Neuronal stem cell (in vitro differentiated cells): ENCODE data around the gene TMEM198.

ENCODE experiments used
- DNase-seq: peaks from one replicate; pipeline ENCODE4 v3.0.0-alpha.2; 2013; ENCODE audit warnings: low spot score
- H2AFZ ChIP-seq: one replicate; pipeline ENCODE4 v1.6.1; 2013; ENCODE audit warnings: mild to moderate bottlenecking, low read length, inconsistent platforms
- H2AK5ac ChIP-seq: 2 replicates; pipeline ENCODE4 v1.6.1; 2013; ENCODE audit warnings: low read depth, mild to moderate bottlenecking, inconsistent platforms, low read length, moderate library complexity, mixed read lengths
- H2BK120ac ChIP-seq: 2 replicates; pipeline ENCODE4 v1.6.1; 2013; ENCODE audit warnings: low read depth, mild to moderate bottlenecking, inconsistent platforms, low read length, moderate library complexity, mixed read lengths
- H2BK12ac ChIP-seq: one replicate; pipeline ENCODE4 v1.6.1; 2013; ENCODE audit warnings: low read length, inconsistent platforms
- H2BK15ac ChIP-seq: 2 replicates; pipeline ENCODE4 v1.6.1; 2013; ENCODE audit warnings: mild to moderate bottlenecking, low read length, inconsistent platforms, mixed read lengths
- H2BK5ac ChIP-seq: one replicate; pipeline ENCODE4 v1.6.1; 2013; ENCODE audit warnings: inconsistent platforms, mild to moderate bottlenecking, low read length, moderate library complexity
- H3K14ac ChIP-seq: one replicate; pipeline ENCODE4 v1.6.1; 2013; ENCODE audit warnings: low read length, inconsistent platforms
- H3K18ac ChIP-seq: 2 replicates; pipeline ENCODE4 v1.6.1; 2013; ENCODE audit warnings: low read length, inconsistent platforms
- H3K23ac ChIP-seq: 2 replicates; pipeline ENCODE4 v1.6.1; 2013; ENCODE audit warnings: low read depth, mild to moderate bottlenecking, mixed read lengths, low read length, inconsistent platforms; ENCODE audit not compliant: poor library complexity
- H3K27ac ChIP-seq: replicated peaks from 3 replicates; pipeline ENCODE4 v1.5.1; 2013; ENCODE audit warnings: low read length, inconsistent platforms
- H3K27me3 ChIP-seq, 3 experiments: 2 replicates each; pipeline ENCODE4 v1.6.1; 2013; ENCODE audit warnings: low read length in 3 of 3, mild to moderate bottlenecking in 2 of 3, inconsistent platforms in 1 of 3, low read depth in 1 of 3, mixed read lengths in 1 of 3, moderate library complexity in 1 of 3; ENCODE audit not compliant: control insufficient read depth in 3 of 3, insufficient read depth in 3 of 3
- H3K36me3 ChIP-seq, 2 donors: replicated peaks in 1 of 2; 2 replicates each; pipeline ENCODE4 v1.6.1; 2013; ENCODE audit warnings: low read length in 2 of 2; ENCODE audit not compliant: control insufficient read depth in 2 of 2, insufficient read depth in 2 of 2
- H3K4ac ChIP-seq: 2 replicates; pipeline ENCODE4 v1.6.1; 2013; ENCODE audit warnings: inconsistent platforms, mild to moderate bottlenecking, low read length, moderate library complexity
- H3K4me1 ChIP-seq, 2 donors: 1 replicate in 1 of 2; 2 replicates in 1 of 2; pipeline ENCODE4 v1.6.1; 2013; ENCODE audit warnings: low read length in 2 of 2, low read depth in 1 of 2; ENCODE audit not compliant: control insufficient read depth in 2 of 2, insufficient read depth in 1 of 2
- H3K4me2 ChIP-seq: one replicate; pipeline ENCODE4 v1.6.1; 2013; ENCODE audit warnings: mild to moderate bottlenecking, low read length, inconsistent platforms; ENCODE audit not compliant: insufficient read depth, poor library complexity, severe bottlenecking
- H3K4me3 ChIP-seq, 2 donors: 2 replicates each; pipeline ENCODE4 v1.5.1; 2013; ENCODE audit warnings: low read length in 2 of 2, mild to moderate bottlenecking in 2 of 2, inconsistent platforms in 1 of 2, moderate library complexity in 1 of 2
- H3K79me1 ChIP-seq: one replicate; pipeline ENCODE4 v1.6.1; 2013; ENCODE audit warnings: low read depth, mild to moderate bottlenecking, inconsistent platforms, low read length, moderate library complexity
- H3K9ac ChIP-seq: one replicate; pipeline ENCODE4 v1.6.1; 2013; ENCODE audit warnings: mild to moderate bottlenecking, low read depth, low read length, inconsistent platforms; ENCODE audit not compliant: poor library complexity
- H3K9me3 ChIP-seq, 2 donors: replicated peaks in 1 of 2; 2 replicates each; pipeline versions ENCODE3 to v1.6.1; 2013; ENCODE audit warnings: low read length in 2 of 2, mild to moderate bottlenecking in 2 of 2, inconsistent platforms in 1 of 2, low read depth in 1 of 2, mixed read lengths in 1 of 2, moderate library complexity in 1 of 2; ENCODE audit not compliant: control insufficient read depth in 2 of 2, insufficient read depth in 1 of 2
- H4K8ac ChIP-seq: one replicate; pipeline ENCODE4 v1.6.1; 2013; ENCODE audit warnings: low read depth, mild to moderate bottlenecking, inconsistent platforms, low read length, moderate library complexity
- H4K91ac ChIP-seq: one replicate; pipeline ENCODE4 v1.6.1; 2013; ENCODE audit warnings: low read length, low read depth, mild to moderate bottlenecking, inconsistent platforms; ENCODE audit not compliant: poor library complexity
- WGBS, 2 donors: extraction: QIAGEN DNeasy Blood & Tissue Kit; methylation state at CpG; one replicate each; pipeline ENCODE4 v1.1.7; 2013; ENCODE audit warnings: missing lambda C conversion rate in 2 of 2, mixed read lengths in 1 of 2; ENCODE audit not compliant: insufficient read length in 2 of 2, insufficient replicate concordance in 1 of 2; ENCODE audit errors: extremely low coverage in 2 of 2; 5-methylcytosine and 5-hydroxymethylcytosine counted together

TMEM198 gene

DNA sequence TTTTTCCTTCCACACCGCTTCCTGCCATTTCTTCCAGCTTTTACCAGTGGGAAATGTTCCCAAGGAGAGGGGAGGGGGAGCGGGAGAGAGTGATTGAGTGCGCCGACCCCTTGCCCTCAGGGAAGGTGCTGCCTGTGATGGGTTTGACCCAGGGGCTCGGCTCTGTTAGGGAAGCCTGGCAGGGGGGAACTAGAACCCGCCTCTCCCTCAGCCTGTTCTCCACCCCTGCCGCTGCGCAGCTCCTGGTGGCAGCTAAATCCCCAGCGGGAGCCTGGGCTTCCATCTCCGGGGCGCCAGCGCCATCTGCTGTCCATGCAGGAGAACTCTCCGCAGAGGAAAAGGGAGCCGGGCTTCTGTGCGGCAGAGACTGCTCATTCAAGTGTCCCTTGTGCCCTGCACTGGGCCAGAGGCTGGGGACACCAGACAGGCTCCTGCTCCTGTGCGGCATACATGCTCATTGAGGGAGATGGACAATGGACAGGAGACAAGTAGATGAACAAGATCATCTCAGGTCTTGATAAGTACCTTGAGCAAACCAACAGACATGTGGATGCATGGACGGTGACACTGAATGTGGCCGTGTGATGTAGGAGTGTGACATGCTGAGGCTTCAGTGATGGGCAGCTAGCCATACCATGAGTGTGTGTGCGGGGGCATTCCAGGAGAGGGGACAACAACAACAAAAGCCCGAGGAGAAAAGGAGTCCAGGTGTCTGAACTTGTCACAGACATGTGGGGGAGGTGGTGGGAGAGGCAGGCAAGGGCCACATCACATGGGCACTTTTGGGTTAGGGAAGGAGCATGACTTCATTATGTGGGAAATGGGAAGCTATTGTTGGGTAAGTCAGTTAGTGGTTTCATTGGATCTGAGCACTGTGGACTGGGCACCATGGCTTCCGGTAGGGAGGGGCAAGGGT, 13.5 kb upstream of the TMEM198 start:
- no peak overlapping the region for H3K4me3 ChIP-seq
- no peak overlapping the region for H4K91ac ChIP-seq
- H2BK15ac ChIP-seq = no peak overlapping the region
- no peak overlapping the region for H3K9ac ChIP-seq
- no peaks in the 10 kb centered on the region for H3K79me1 ChIP-seq
- no peak overlapping the region for H3K18ac ChIP-seq
- H3K23ac ChIP-seq = no peak overlapping the region
- DNase-seq = peak; percentile 82
- H3K27me3 ChIP-seq = peaks cover 0 to 76% (median 19%) of the 10 kb centered on the region in 3 experiments
- WGBS, 2 donors = no CpG with 5 or more reads among the region's 21 CpGs
- H2AFZ ChIP-seq = peak overlapping the region; percentile 68
- no peaks in the 10 kb centered on the region for H3K36me3 ChIP-seq
- H2AK5ac ChIP-seq = no peak overlapping the region
- H2BK5ac ChIP-seq = no peak overlapping the region
- H2BK12ac ChIP-seq = no peak overlapping the region
- no peak overlapping the region for H4K8ac ChIP-seq
- no peak overlapping the region for H3K27ac ChIP-seq
- peak overlapping the region; percentile 30 for H3K4me2 ChIP-seq
- H3K14ac ChIP-seq = no peak overlapping the region
- no peaks in the 10 kb centered on the region for H3K9me3 ChIP-seq
- no peak overlapping the region for H3K4ac ChIP-seq
- H3K4me1 ChIP-seq = peaks cover 23 to 27% of the 10 kb centered on the region in 2 donors
- no peak overlapping the region for H2BK120ac ChIP-seq

DNA sequence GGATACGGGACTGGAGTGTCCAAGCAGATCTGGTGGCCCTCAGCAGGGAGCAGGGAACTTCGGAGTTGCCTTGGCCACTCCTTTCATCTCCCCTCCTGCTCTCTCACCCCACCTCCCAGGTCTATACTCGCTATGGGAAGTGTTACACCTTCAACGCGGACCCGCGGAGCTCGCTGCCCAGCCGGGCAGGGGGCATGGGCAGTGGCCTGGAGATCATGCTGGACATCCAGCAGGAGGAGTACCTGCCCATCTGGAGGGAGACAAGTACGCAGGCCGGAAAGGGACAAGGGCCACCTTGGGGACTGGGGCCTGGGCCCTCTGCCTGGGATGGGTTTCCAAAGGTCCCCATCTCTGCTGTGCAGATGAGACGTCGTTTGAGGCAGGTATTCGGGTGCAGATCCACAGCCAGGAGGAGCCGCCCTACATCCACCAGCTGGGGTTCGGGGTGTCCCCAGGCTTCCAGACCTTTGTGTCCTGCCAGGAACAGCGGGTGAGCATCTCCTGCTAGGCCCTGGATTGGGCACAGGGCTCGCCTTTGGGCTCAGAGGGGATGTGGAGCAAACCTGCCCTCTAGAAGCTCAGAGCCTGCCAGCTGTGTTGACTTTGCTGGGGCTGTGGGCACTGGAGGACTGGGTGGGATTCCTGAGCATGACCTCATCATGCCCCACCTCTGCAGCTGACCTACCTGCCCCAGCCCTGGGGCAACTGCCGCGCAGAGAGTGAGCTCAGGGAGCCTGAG, 12.0 kb upstream of the TMEM198 start:
- no peak overlapping the region for H2BK12ac ChIP-seq
- no peak overlapping the region for H4K8ac ChIP-seq
- no peaks in the 10 kb centered on the region for H3K36me3 ChIP-seq
- peaks cover 0 to 71% (median 19%) of the 10 kb centered on the region in 3 experiments for H3K27me3 ChIP-seq
- no peak overlapping the region for H3K18ac ChIP-seq
- no CpG with 5 or more reads among the region's 20 CpGs for WGBS, 2 donors
- no peak overlapping the region for H3K14ac ChIP-seq
- H3K23ac ChIP-seq = no peak overlapping the region
- no peak overlapping the region for H4K91ac ChIP-seq
- no peak overlapping the region for H3K4me2 ChIP-seq
- no peaks in the 10 kb centered on the region for H3K9me3 ChIP-seq
- no peaks in the 10 kb centered on the region for H3K79me1 ChIP-seq
- no peak overlapping the region for H2BK120ac ChIP-seq
- no peak for DNase-seq
- no peak overlapping the region for H2AFZ ChIP-seq
- peak overlapping the region; percentile 46 for H3K4ac ChIP-seq
- H3K9ac ChIP-seq = peak overlapping the region; percentile 9
- peaks cover 10 to 12% of the 10 kb centered on the region in 2 donors for H3K4me1 ChIP-seq
- H2AK5ac ChIP-seq = peak overlapping the region; percentile 27
- H3K4me3 ChIP-seq = no peak overlapping the region
- H2BK5ac ChIP-seq = no peak overlapping the region
- no peak overlapping the region for H3K27ac ChIP-seq
- H2BK15ac ChIP-seq = peak overlapping the region; percentile 50

DNA sequence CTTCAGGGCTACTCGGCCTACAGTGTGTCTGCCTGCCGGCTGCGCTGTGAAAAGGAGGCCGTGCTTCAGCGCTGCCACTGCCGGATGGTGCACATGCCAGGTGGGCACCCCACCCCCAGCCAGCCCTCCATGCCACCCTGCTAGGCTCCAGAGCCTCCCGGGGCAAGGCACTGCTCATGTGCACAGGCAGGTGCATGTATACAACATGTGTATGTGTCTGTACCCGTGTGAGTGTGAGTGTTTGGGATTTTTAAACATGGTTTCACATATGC, 11.5 kb upstream of the TMEM198 start:
- Histone ChIP-seq H2BK12ac (peak overlapping the region; percentile 51), H3K4me1 (peaks cover 8 to 12% of the 10 kb centered on the region in 2 donors), H3K27ac (no peak overlapping the region), H3K4me3 (no peak overlapping the region), H2AFZ (no peak overlapping the region), H3K4ac (peak overlapping the region; percentile 46), H2AK5ac (peak overlapping the region; percentile 27), H2BK15ac (peak overlapping the region; percentile 5), H3K9ac (peak overlapping the region; percentile 53), H3K36me3 (no peaks in the 10 kb centered on the region), H4K91ac (no peak overlapping the region), H4K8ac (no peak overlapping the region), H2BK120ac (no peak overlapping the region), H3K18ac (no peak overlapping the region), H3K23ac (no peak overlapping the region), H3K9me3 (no peaks in the 10 kb centered on the region), H3K27me3 (peaks cover 0 to 66% (median 16%) of the 10 kb centered on the region in 3 experiments), H3K14ac (no peak overlapping the region), H3K4me2 (no peak overlapping the region), H2BK5ac (no peak overlapping the region), H3K79me1 (no peaks in the 10 kb centered on the region)
- DNase-seq = no peak
- WGBS, 2 donors = no CpG with 5 or more reads among the region's 8 CpGs
